Epithelial cell of proximal tubule (primary cell): Measurements from ENCODE around the gene S100A6. TPM values are rescaled to one million over a fixed set of nuclear protein-coding genes. Genes with fewer than 3 reads are reported as not detected.

Source experiments
- DNase-seq: peaks from one replicate; pipeline ENCODE4 v3.0.0-alpha.2; 2011; ENCODE audit warnings: low read depth
- H3K4me3 ChIP-seq: 2 replicates; pipeline ENCODE4 v1.5.1; 2011; ENCODE audit warnings: low read depth, mild to moderate bottlenecking, low read length
- CTCF ChIP-seq: conservative IDR thresholded peaks from 2 replicates; pipeline ENCODE4 v1.5.1; 2012; ENCODE audit warnings: low read depth, mild to moderate bottlenecking, low read length
- total RNA-seq: library from RNA; depleted of rRNA; stranded (reverse); fragments of >200 nt; gene quantifications from 2 replicates; pipeline ENCODE4 v1.2.3, GENCODE V29; 2015

Gene S100A6
- total RNA-seq, 1 donor from 2014 or later = 1,569 TPM

GRCh38 chr1:153561466-153561985 lies 25.7 kb upstream of the S100A6 start:
- no peak overlapping the region for H3K4me3 ChIP-seq
- DNase-seq = no peak
- no peak for TF ChIP-seq CTCF

GRCh38 chr1:153560771-153561465 lies 25.1 kb upstream of the S100A6 start:
- H3K4me3 ChIP-seq = no peak overlapping the region
- no peak for DNase-seq
- no peak for TF ChIP-seq CTCF

- DNase-seq = no peak
- TF ChIP-seq CTCF = no peak
- H3K4me3 ChIP-seq = no peak overlapping the region
Observed at GRCh38 chr1:153560241-153560640, 24.4 kb upstream of the S100A6 start.

GRCh38 chr1:153557877-153558276 lies 22.1 kb upstream of the S100A6 start:
- no peak for DNase-seq
- TF ChIP-seq CTCF = no peak
- H3K4me3 ChIP-seq = no peak overlapping the region

GRCh38 chr1:153556348-153556747 lies 20.6 kb upstream of the S100A6 start:
- TF ChIP-seq CTCF = no peak
- no peak overlapping the region for H3K4me3 ChIP-seq
- no peak for DNase-seq

GRCh38 chr1:153553830-153554541 lies 18.2 kb upstream of the S100A6 start:
- no peak for TF ChIP-seq CTCF
- no peak for DNase-seq
- no peak overlapping the region for H3K4me3 ChIP-seq

GRCh38 chr1:153553096-153553495 lies 17.3 kb upstream of the S100A6 start:
- no peak for DNase-seq
- TF ChIP-seq CTCF = no peak
- H3K4me3 ChIP-seq = no peak overlapping the region
